H1 (cell line): ENCODE results near the gene RASA1. TPM values are rescaled to one million over a fixed set of nuclear protein-coding genes. Genes with fewer than 3 reads are reported as not detected.

Source experiments
- CTCF ChIA-PET: fragments of 300-600 bp; sonication (Branson Sonifier 250); formaldehyde crosslinking; loops from one replicate; lab custom pipeline; 2021; ENCODE audit not compliant: partially characterized antibody; lab: Charles Lee
- POLR2A ChIA-PET: fragments of 300-600 bp; sonication (Branson Sonifier 250); formaldehyde crosslinking; loops from one replicate; lab custom pipeline; 2021; ENCODE audit warnings: inconsistent platforms; ENCODE audit not compliant: partially characterized antibody; lab: Charles Lee
- DNase-seq, 2 experiments: peaks; one replicate each; pipeline versions ENCODE4 v3.0.0 to v3.0.0-alpha.2; 2010 to 2022; ENCODE audit warnings: low spot score in 2 of 2, low read depth in 1 of 2, mixed read lengths in 1 of 2
- FAIRE-seq: peaks from 2 replicates; lab custom pipeline; 2011; peaks lifted over from hg19 to GRCh38; lab: Jason Lieb, UNC
- H2AFZ ChIP-seq: 2 replicates; pipeline ENCODE4 v1.8.1; 2012; ENCODE audit warnings: low read length, inconsistent platforms
- H2AK5ac ChIP-seq: 2 replicates; pipeline ENCODE4 v1.6.1; 2013; ENCODE audit warnings: low read depth, low read length
- H2BK120ac ChIP-seq: replicated peaks from 2 replicates; pipeline ENCODE3; 2013; ENCODE audit warnings: low read depth, low read length, inconsistent platforms
- H2BK12ac ChIP-seq: 2 replicates; pipeline ENCODE4 v1.6.1; 2013; ENCODE audit warnings: low read depth, low read length
- H2BK15ac ChIP-seq: 2 replicates; pipeline ENCODE4 v1.6.1; 2013; ENCODE audit warnings: low read length
- H2BK20ac ChIP-seq: 2 replicates; pipeline ENCODE4 v1.6.1; 2013; ENCODE audit warnings: low read length
- H2BK5ac ChIP-seq: 2 replicates; pipeline ENCODE4 v1.6.1; 2013; ENCODE audit warnings: low read depth, low read length
- H3K14ac ChIP-seq: 2 replicates; pipeline ENCODE4 v1.6.1; 2013; ENCODE audit warnings: inconsistent platforms; ENCODE audit not compliant: insufficient read length
- H3K18ac ChIP-seq: 2 replicates; pipeline ENCODE4 v1.6.1; 2013; ENCODE audit warnings: low read length; ENCODE audit errors: extremely low read depth
- H3K23ac ChIP-seq: 2 replicates; pipeline ENCODE4 v1.6.1; 2013; ENCODE audit warnings: inconsistent platforms; ENCODE audit not compliant: insufficient read length
- H3K23me2 ChIP-seq: 2 replicates; pipeline ENCODE4 v1.6.1; 2013; ENCODE audit warnings: low read depth, low read length
- H3K27ac ChIP-seq: 2 replicates; pipeline ENCODE4 v1.6.1; 2011; ENCODE audit warnings: low read depth, low read length, inconsistent platforms
- H3K27me3 ChIP-seq, 4 experiments: replicated peaks in 1 of 4; 1 replicate in 1 of 4; 2 replicates in 3 of 4; pipeline versions ENCODE4 v1.6.1 to v1.8.1; 2011 to 2013; ENCODE audit warnings: low read length in 3 of 4, mild to moderate bottlenecking in 3 of 4, inconsistent platforms in 2 of 4, mixed read lengths in 2 of 4, moderate library complexity in 1 of 4; ENCODE audit not compliant: control insufficient read depth in 3 of 4, insufficient read depth in 3 of 4; ENCODE audit errors: extremely low read depth in 1 of 4
- H3K36me3 ChIP-seq, 4 experiments: 2 replicates each; pipeline versions ENCODE4 v1.6.1 to v1.8.1; 2011 to 2013; ENCODE audit warnings: mild to moderate bottlenecking in 4 of 4, low read length in 3 of 4, moderate library complexity in 2 of 4, control low read depth in 1 of 4, inconsistent platforms in 1 of 4; ENCODE audit not compliant: insufficient read depth in 4 of 4, control insufficient read depth in 2 of 4
- H3K4ac ChIP-seq: replicated peaks from 2 replicates; pipeline ENCODE3; 2013; ENCODE audit warnings: low read length, low read depth, mixed read lengths, inconsistent platforms; ENCODE audit not compliant: insufficient read length
- H3K4me1 ChIP-seq, 4 experiments: replicated peaks in 1 of 4; 1 replicate in 1 of 4; 2 replicates in 3 of 4; pipeline versions ENCODE4 v1.6.1 to v1.8.1; 2011 to 2013; ENCODE audit warnings: low read length in 3 of 4, inconsistent platforms in 2 of 4, mixed read lengths in 1 of 4; ENCODE audit not compliant: insufficient read depth in 4 of 4, control insufficient read depth in 3 of 4
- H3K4me2 ChIP-seq, 2 experiments: 2 replicates each; pipeline versions ENCODE4 v1.6.1 to v1.8.1; 2011 to 2013; ENCODE audit warnings: low read depth in 2 of 2, low read length in 2 of 2, control low read depth in 1 of 2, inconsistent platforms in 1 of 2, mild to moderate bottlenecking in 1 of 2; ENCODE audit not compliant: insufficient read depth in 1 of 2
- H3K4me3 ChIP-seq, 4 experiments: fragments of 200-600, 300-600 bp in 1 of 4; sonication (generic), shearing (Covaris generic), sonication (Bioruptor Twin) in 1 of 4; 2 replicates each; pipeline versions ENCODE4 v1.5.1 to v1.8.1; 2011 to 2016; ENCODE audit warnings: low read length in 4 of 4, low read depth in 3 of 4, control low read depth in 2 of 4, inconsistent platforms in 2 of 4, mild to moderate bottlenecking in 2 of 4, mixed read lengths in 1 of 4, moderate library complexity in 1 of 4; ENCODE audit not compliant: insufficient read depth in 2 of 4; ENCODE audit errors: extremely low read depth in 1 of 4
- H3K56ac ChIP-seq: replicated peaks from 2 replicates; pipeline ENCODE3; 2013; ENCODE audit warnings: low read depth, mild to moderate bottlenecking, mixed read lengths, low read length, inconsistent platforms; ENCODE audit not compliant: insufficient read length
- H3K79me1 ChIP-seq: 2 replicates; pipeline ENCODE4 v1.6.1; 2013; ENCODE audit warnings: low read depth, low read length, control low read depth
- H3K79me2 ChIP-seq, 2 experiments: 2 replicates each; pipeline versions ENCODE4 v1.6.1 to v1.8.1; 2012 to 2013; ENCODE audit warnings: low read length in 2 of 2, mild to moderate bottlenecking in 2 of 2, inconsistent platforms in 1 of 2; ENCODE audit not compliant: insufficient read depth in 2 of 2, control insufficient read depth in 1 of 2
- H3K9ac ChIP-seq, 4 experiments: replicated peaks in 1 of 4; 1 replicate in 1 of 4; 2 replicates in 3 of 4; pipeline versions ENCODE4 v1.6.1 to v1.8.1; 2011 to 2013; ENCODE audit warnings: low read depth in 3 of 4, low read length in 3 of 4, control low read depth in 2 of 4, mild to moderate bottlenecking in 2 of 4, moderate library complexity in 2 of 4, inconsistent platforms in 1 of 4; ENCODE audit errors: extremely low read depth in 1 of 4
- H3K9me3 ChIP-seq, 2 experiments: 2 replicates each; pipeline versions ENCODE4 v1.6.1 to v1.8.1; 2012 to 2013; ENCODE audit warnings: mild to moderate bottlenecking in 2 of 2, moderate library complexity in 2 of 2, control low read depth in 1 of 2, inconsistent platforms in 1 of 2, low read depth in 1 of 2, low read length in 1 of 2, mixed read lengths in 1 of 2; ENCODE audit not compliant: insufficient read depth in 2 of 2
- H4K20me1 ChIP-seq, 2 experiments: replicated peaks in 1 of 2; 2 replicates each; pipeline versions ENCODE3 to v1.8.1; 2011 to 2013; ENCODE audit warnings: inconsistent platforms in 2 of 2, low read length in 2 of 2, mild to moderate bottlenecking in 1 of 2; ENCODE audit not compliant: insufficient read depth in 2 of 2, control insufficient read depth in 1 of 2
- H4K5ac ChIP-seq: 2 replicates; pipeline ENCODE4 v1.6.1; 2013; ENCODE audit warnings: low read length, low read depth, mixed read lengths, inconsistent platforms; ENCODE audit not compliant: insufficient read length
- H4K8ac ChIP-seq: 2 replicates; pipeline ENCODE4 v1.8.0; 2013; ENCODE audit warnings: mild to moderate bottlenecking, moderate library complexity, low read length, inconsistent platforms; ENCODE audit not compliant: insufficient read depth; ENCODE audit errors: extremely low read depth
- H4K91ac ChIP-seq: replicated peaks from 2 replicates; pipeline ENCODE3; 2013; ENCODE audit warnings: low read length, mixed read lengths, inconsistent platforms; ENCODE audit not compliant: insufficient read length
- BACH1 ChIP-seq: IDR thresholded peaks from 2 replicates; pipeline ENCODE4 v1.6.1; 2012; ENCODE audit warnings: low read length, improper control_type of control experiment
- CREB1 ChIP-seq: IDR thresholded peaks from 2 replicates; pipeline ENCODE4 v1.6.1; 2012; ENCODE audit warnings: inconsistent platforms
- HDAC2 ChIP-seq, 2 experiments: fragments of 300-600 bp in 1 of 2; sonication (generic) in 1 of 2; IDR thresholded peaks; 2 replicates each; pipeline ENCODE4 v1.6.1; 2011 to 2012; ENCODE audit warnings: low read depth in 2 of 2, low read length in 2 of 2, mild to moderate bottlenecking in 2 of 2, moderate library complexity in 2 of 2, borderline replicate concordance in 1 of 2, inconsistent platforms in 1 of 2
- RXRA ChIP-seq: IDR thresholded peaks from 2 replicates; pipeline ENCODE4 v1.6.1; 2011; ENCODE audit warnings: low read depth, mild to moderate bottlenecking, low read length, moderate library complexity; ENCODE audit not compliant: insufficient read depth
- WGBS, 2 experiments: shearing (Covaris generic) in 1 of 2; methylation state at CpG; one replicate each; pipeline versions ENCODE4 v1.1.6 to v1.1.7; 2013 to 2015; ENCODE audit warnings: low lambda C conversion rate in 2 of 2, mixed read lengths in 2 of 2, inconsistent platforms in 1 of 2, low coverage in 1 of 2, missing lambda C conversion rate in 1 of 2; ENCODE audit not compliant: insufficient replicate concordance in 2 of 2, insufficient coverage in 1 of 2, insufficient read length in 1 of 2; ENCODE audit errors: extremely low coverage in 1 of 2, missing lambda C conversion rate in 1 of 2; 5-methylcytosine and 5-hydroxymethylcytosine counted together
- polyA plus RNA-seq, 7 experiments: library from polyadenylated mRNA; depleted of rRNA in 3 of 7; stranded (reverse) in 5 of 7; unstranded in 2 of 7; fragments of >200 nt in 5 of 7; fragments of 200-250 nt in 2 of 7; gene quantifications; 1 replicate in 5 of 7; 2 replicates in 1 of 7; 4 replicates in 1 of 7; pipeline versions ENCODE4 v1.2.1 to v1.2.3, GENCODE V29; 2011 to 2013; ENCODE audit warnings: missing spikeins in 2 of 7, mixed read lengths in 2 of 7
- total RNA-seq: library from RNA; stranded (reverse); fragmentation: NEBNext Ultra II Directional; extraction: Animal tissue kit (Norgen Biotek cat#: 25700); gene quantifications from 2 replicates; pipeline ENCODE4 v1.2.1, GENCODE V29; 2021
- TF ChIP-seq, protein P1 (sequence below): IDR thresholded peaks from 2 replicates; pipeline ENCODE4 v1.6.1; 2012; ENCODE audit warnings: inconsistent platforms
- TF ChIP-seq, protein P2 (sequence below), 3 experiments: IDR thresholded peaks; 1 replicate in 2 of 3; 2 replicates in 1 of 3; pipeline versions ENCODE4 v1.5.1 to v1.6.1; 2011; ENCODE audit warnings: low read length in 3 of 3, mild to moderate bottlenecking in 3 of 3, inconsistent platforms in 2 of 3, low read depth in 1 of 3, moderate library complexity in 1 of 3; ENCODE audit not compliant: insufficient read depth in 1 of 3; ENCODE audit errors: control extremely low read depth in 1 of 3

The RASA1 gene
- total and polyA plus RNA-seq, 2 of the 8 experiments (the other 6 are each of a cell fraction or from before 2014, with no cell fraction given) = 15.9 to 33.8 TPM

DNA sequence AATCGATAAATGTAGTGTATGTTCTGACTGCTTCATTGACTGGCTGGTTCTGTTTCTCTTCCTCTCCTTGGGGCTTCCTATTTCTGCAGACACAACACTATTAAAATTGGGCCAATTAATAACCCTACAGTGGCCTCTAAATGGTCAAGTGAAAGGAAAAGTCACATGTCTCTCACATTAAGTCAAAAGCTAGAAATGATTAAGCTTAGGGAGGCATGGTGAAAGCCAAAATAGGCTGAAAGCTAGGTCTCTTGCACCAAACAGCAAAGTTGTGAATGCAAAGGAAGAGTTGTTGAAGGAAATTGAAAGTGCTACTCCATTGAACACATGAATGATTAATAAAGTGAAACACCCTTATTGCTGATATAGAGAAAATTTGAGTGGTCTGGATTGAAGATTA lies 86.8 kb downstream of the RASA1 start:
- Histone ChIP-seq H3K27ac (no peak overlapping the region), H2BK15ac (no peak overlapping the region), H4K5ac (no peak overlapping the region), H2BK5ac (no peak overlapping the region), H2BK20ac (no peak overlapping the region), H3K9ac (no peak overlapping the region), H3K4me2 (no peak overlapping the region), H4K8ac (no peak overlapping the region), H2BK120ac (no peak overlapping the region), H3K56ac (no peak overlapping the region), H3K18ac (no peak overlapping the region), H3K9me3 (no peaks in the 10 kb centered on the region), H3K23ac (no peak overlapping the region), H4K91ac (no peak overlapping the region), H3K23me2 (no peaks in the 10 kb centered on the region), H3K79me2 (no peaks in the 10 kb centered on the region), H4K20me1 (no peaks in the 10 kb centered on the region)
- POLR2A ChIA-PET = no interaction called here
- TF ChIP-seq, protein P1, sequence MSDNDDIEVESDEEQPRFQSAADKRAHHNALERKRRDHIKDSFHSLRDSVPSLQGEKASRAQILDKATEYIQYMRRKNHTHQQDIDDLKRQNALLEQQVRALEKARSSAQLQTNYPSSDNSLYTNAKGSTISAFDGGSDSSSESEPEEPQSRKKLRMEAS = no peak
- no peak for TF ChIP-seq RXRA
- no peak for TF ChIP-seq BACH1
- TF ChIP-seq, protein P2, sequence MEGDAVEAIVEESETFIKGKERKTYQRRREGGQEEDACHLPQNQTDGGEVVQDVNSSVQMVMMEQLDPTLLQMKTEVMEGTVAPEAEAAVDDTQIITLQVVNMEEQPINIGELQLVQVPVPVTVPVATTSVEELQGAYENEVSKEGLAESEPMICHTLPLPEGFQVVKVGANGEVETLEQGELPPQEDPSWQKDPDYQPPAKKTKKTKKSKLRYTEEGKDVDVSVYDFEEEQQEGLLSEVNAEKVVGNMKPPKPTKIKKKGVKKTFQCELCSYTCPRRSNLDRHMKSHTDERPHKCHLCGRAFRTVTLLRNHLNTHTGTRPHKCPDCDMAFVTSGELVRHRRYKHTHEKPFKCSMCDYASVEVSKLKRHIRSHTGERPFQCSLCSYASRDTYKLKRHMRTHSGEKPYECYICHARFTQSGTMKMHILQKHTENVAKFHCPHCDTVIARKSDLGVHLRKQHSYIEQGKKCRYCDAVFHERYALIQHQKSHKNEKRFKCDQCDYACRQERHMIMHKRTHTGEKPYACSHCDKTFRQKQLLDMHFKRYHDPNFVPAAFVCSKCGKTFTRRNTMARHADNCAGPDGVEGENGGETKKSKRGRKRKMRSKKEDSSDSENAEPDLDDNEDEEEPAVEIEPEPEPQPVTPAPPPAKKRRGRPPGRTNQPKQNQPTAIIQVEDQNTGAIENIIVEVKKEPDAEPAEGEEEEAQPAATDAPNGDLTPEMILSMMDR (IDR thresholded peaks at IDR 0.05; ENCODE audit: control extremely low read depth in 1 of 3, insufficient read depth in 1 of 3, low read depth in 1 of 3, low read length in 3 of 3) = no peak
- no peak for TF ChIP-seq HDAC2 (IDR thresholded peaks at IDR 0.05; ENCODE audit: borderline replicate concordance in 1 of 2, low read depth in 2 of 2, low read length in 2 of 2)
- TF ChIP-seq CREB1 = no peak
- TF ChIP-seq, all 59 proteins: peak for 0
- no peak overlapping the region for H2AFZ ChIP-seq
- no peaks in the 10 kb centered on the region for H3K79me1 ChIP-seq
- no peak overlapping the region for H3K14ac ChIP-seq
- H2AK5ac ChIP-seq = no peak overlapping the region
- no peak overlapping the region for H3K4me3 ChIP-seq
- no peak overlapping the region for H3K4ac ChIP-seq
- CTCF ChIA-PET = interaction anchor here (0.6 to 1.5 kb wide), 6 partner anchors 9 to 284 kb away, joined by 3 read pairs; no protein-coding TSS in a partner anchor
- FAIRE-seq = no peak
- H3K27me3 ChIP-seq = no peaks in the 10 kb centered on the region
- WGBS, 2 experiments = 100% methylated on average over 1 of the region's 1 CpG; no CpG with 5 or more reads in 1 of the 2 experiments
- DNase-seq = no peak
- no peaks in the 10 kb centered on the region for H3K4me1 ChIP-seq
- H3K36me3 ChIP-seq = peaks cover 0 to 9% (median 1%) of the 10 kb centered on the region in 4 experiments; a peak in 3 of 8 replicates
- no peak overlapping the region for H2BK12ac ChIP-seq
